IMR-90 (cell line): ENCODE measurements around the gene EPS15. TPM values are rescaled to one million over a fixed set of nuclear protein-coding genes. Genes with fewer than 3 reads are reported as not detected.

Experiments
- ATAC-seq: fragments of 200-7000 bp; cut with Tn5 transposase; 2 replicates; pipeline ENCODE4 v1.9.1; 2020; ENCODE audit warnings: low read depth, mild to moderate bottlenecking, moderate library complexity
- BruUV-seq: library from RNA; stranded (reverse); fragments of 400-500 nt; replicated peaks from 2 replicates; lab custom pipeline; 2021; lab: Mats Ljungman, UMichigan
- CTCF ChIA-PET: fragments of 300-600 bp; formaldehyde crosslinking; extraction: SDS; loops from one replicate; lab custom pipeline; 2021; ENCODE audit warnings: antibody characterized with exemption; lab: Yijun Ruan, JAX
- POLR2A ChIA-PET: fragments of 300-600 bp; sonication (Branson Sonifier 250); formaldehyde crosslinking; loops from one replicate; lab custom pipeline; 2022; ENCODE audit warnings: antibody characterized with exemption; ENCODE audit not compliant: unreplicated experiment; lab: Charles Lee
- DNase-seq: peaks from one replicate; pipeline ENCODE4 v3.0.0; 2013
- H2AFZ ChIP-seq: replicated peaks from 2 replicates; pipeline ENCODE3; 2013; ENCODE audit warnings: low read length, mild to moderate bottlenecking; ENCODE audit not compliant: poor library complexity
- H2AK5ac ChIP-seq: 2 replicates; pipeline ENCODE4 v1.6.1; 2013; ENCODE audit warnings: low read depth, low read length, inconsistent platforms
- H2AK9ac ChIP-seq: replicated peaks from 2 replicates; pipeline ENCODE3; 2013; ENCODE audit warnings: mild to moderate bottlenecking, low read depth, low read length, moderate library complexity; ENCODE audit not compliant: poor library complexity
- H2BK120ac ChIP-seq: 2 replicates; pipeline ENCODE4 v1.6.1; 2013; ENCODE audit warnings: low read depth, low read length, inconsistent platforms
- H2BK15ac ChIP-seq: 3 replicates; pipeline ENCODE4 v1.6.1; 2013; ENCODE audit warnings: low read depth, low read length, inconsistent platforms
- H2BK20ac ChIP-seq: 2 replicates; pipeline ENCODE4 v1.6.1; 2013; ENCODE audit warnings: low read depth, mild to moderate bottlenecking, inconsistent platforms, low read length, moderate library complexity
- H2BK5ac ChIP-seq: 2 replicates; pipeline ENCODE4 v1.6.1; 2013; ENCODE audit warnings: mild to moderate bottlenecking, low read depth, low read length, inconsistent platforms; ENCODE audit not compliant: poor library complexity, severe bottlenecking
- H3K14ac ChIP-seq: replicated peaks from 2 replicates; pipeline ENCODE4 v1.6.1; 2013; ENCODE audit warnings: low read depth, low read length, inconsistent platforms
- H3K18ac ChIP-seq: 2 replicates; pipeline ENCODE4 v1.6.1; 2013; ENCODE audit warnings: low read depth, low read length, control low read depth
- H3K23ac ChIP-seq: 2 replicates; pipeline ENCODE4 v1.6.1; 2013; ENCODE audit warnings: low read depth, low read length, inconsistent platforms
- H3K27ac ChIP-seq: 2 replicates; pipeline ENCODE4 v1.5.1; 2013; ENCODE audit warnings: mild to moderate bottlenecking, control low read depth, low read length; ENCODE audit not compliant: insufficient read depth
- H3K27me3 ChIP-seq: 2 replicates; pipeline ENCODE4 v1.6.1; 2013; ENCODE audit warnings: low read length; ENCODE audit not compliant: control insufficient read depth, insufficient read depth
- H3K36me3 ChIP-seq: 2 replicates; pipeline ENCODE4 v1.6.1; 2013; ENCODE audit warnings: low read length, mixed read lengths; ENCODE audit not compliant: control insufficient read depth, insufficient read depth
- H3K4ac ChIP-seq: 2 replicates; pipeline ENCODE4 v1.6.1; 2013; ENCODE audit warnings: low read depth, low read length, inconsistent platforms
- H3K4me1 ChIP-seq: 2 replicates; pipeline ENCODE4 v1.6.1; 2013; ENCODE audit warnings: low read length, mixed read lengths; ENCODE audit not compliant: control insufficient read depth, insufficient read depth
- H3K4me2 ChIP-seq: 2 replicates; pipeline ENCODE4 v1.6.1; 2013; ENCODE audit warnings: low read depth, mild to moderate bottlenecking, control low read depth, low read length, moderate library complexity
- H3K4me3 ChIP-seq: 2 replicates; pipeline ENCODE4 v1.5.1; 2013; ENCODE audit warnings: low read depth, mild to moderate bottlenecking, control low read depth, low read length, moderate library complexity; ENCODE audit not compliant: insufficient read depth
- H3K56ac ChIP-seq: 2 replicates; pipeline ENCODE4 v1.6.1; 2013; ENCODE audit warnings: low read length, inconsistent platforms; ENCODE audit not compliant: insufficient read depth; ENCODE audit errors: extremely low read depth
- H3K79me1 ChIP-seq, 2 experiments: 2 replicates each; pipeline ENCODE4 v1.6.1; 2013; ENCODE audit warnings: low read length in 2 of 2, inconsistent platforms in 1 of 2, low read depth in 1 of 2
- H3K9ac ChIP-seq: 2 replicates; pipeline ENCODE4 v1.6.1; 2013; ENCODE audit warnings: low read depth, low read length, control low read depth
- H3K9me1 ChIP-seq: 2 replicates; pipeline ENCODE4 v1.6.1; 2013; ENCODE audit warnings: low read length, inconsistent platforms; ENCODE audit not compliant: insufficient read depth
- H3K9me3 ChIP-seq: 2 replicates; pipeline ENCODE4 v1.6.1; 2013; ENCODE audit warnings: low read length; ENCODE audit not compliant: control insufficient read depth, insufficient read depth
- H4K20me1 ChIP-seq: 2 replicates; pipeline ENCODE4 v1.6.1; 2013; ENCODE audit warnings: low read length, inconsistent platforms; ENCODE audit not compliant: insufficient read depth
- H4K5ac ChIP-seq: 2 replicates; pipeline ENCODE4 v1.6.1; 2013; ENCODE audit warnings: mild to moderate bottlenecking, low read depth, low read length, control low read depth
- H4K8ac ChIP-seq, 2 experiments: 2 replicates each; pipeline ENCODE4 v1.6.1; 2013; ENCODE audit warnings: low read depth in 2 of 2, low read length in 2 of 2, control low read depth in 1 of 2, inconsistent platforms in 1 of 2
- H4K91ac ChIP-seq: 2 replicates; pipeline ENCODE4 v1.6.1; 2013; ENCODE audit warnings: low read depth, low read length, inconsistent platforms; ENCODE audit not compliant: insufficient read depth
- BHLHE40 ChIP-seq: fragments of 150-350 bp; IDR thresholded peaks from 2 replicates; pipeline ENCODE4 v1.6.1; 2016; ENCODE audit warnings: mild to moderate bottlenecking, low read depth, low read length
- CEBPB ChIP-seq: IDR thresholded peaks from 2 replicates; pipeline ENCODE4 v1.6.1; 2012; ENCODE audit warnings: low read depth, low read length, improper control_type of control experiment
- CHD1 ChIP-seq: IDR thresholded peaks from 2 replicates; pipeline ENCODE4 v1.6.1; 2012; ENCODE audit warnings: low read depth, low read length, improper control_type of control experiment
- MAFK ChIP-seq: IDR thresholded peaks from 2 replicates; pipeline ENCODE4 v1.6.1; 2012; ENCODE audit warnings: low read depth, low read length, improper control_type of control experiment
- MAZ ChIP-seq: IDR thresholded peaks from 2 replicates; pipeline ENCODE4 v1.6.1; 2012; ENCODE audit warnings: low read depth, mild to moderate bottlenecking, low read length, improper control_type of control experiment, moderate library complexity, borderline replicate concordance
- NFE2L2 ChIP-seq: fragments of 150-350 bp; IDR thresholded peaks from 2 replicates; pipeline ENCODE4 v1.6.1; 2016; ENCODE audit warnings: low read depth, mild to moderate bottlenecking, low read length
- POLR2A ChIP-seq: IDR thresholded peaks from 2 replicates; pipeline ENCODE4 v1.6.1; 2012; ENCODE audit warnings: mild to moderate bottlenecking, low read depth, low read length
- RAD21 ChIP-seq: IDR thresholded peaks from 2 replicates; pipeline ENCODE4 v1.6.1; 2012; ENCODE audit warnings: low read length, improper control_type of control experiment
- RCOR1 ChIP-seq: IDR thresholded peaks from 2 replicates; pipeline ENCODE4 v1.6.1; 2012; ENCODE audit warnings: mild to moderate bottlenecking, low read length, improper control_type of control experiment; ENCODE audit not compliant: insufficient replicate concordance
- RFX5 ChIP-seq: IDR thresholded peaks from 2 replicates; pipeline ENCODE4 v1.8.0; 2012; ENCODE audit warnings: low read depth, mild to moderate bottlenecking, low read length, moderate library complexity
- SMC3 ChIP-seq: fragments of 150-350 bp; IDR thresholded peaks from 2 replicates; pipeline ENCODE4 v1.6.1; 2016; ENCODE audit warnings: low read depth, mild to moderate bottlenecking, antibody characterized with exemption, low read length, moderate library complexity
- WGBS, 2 experiments: methylation state at CpG; one replicate each; pipeline versions ENCODE4 v1.1.5 to v1.1.7; 2013; ENCODE audit warnings: missing lambda C conversion rate in 2 of 2; ENCODE audit not compliant: insufficient read length in 1 of 2; ENCODE audit errors: extremely low coverage in 2 of 2; 5-methylcytosine and 5-hydroxymethylcytosine counted together
- dilution Hi-C: fragments of 300-500 bp; cut with HindIII; formaldehyde crosslinking; loops from one replicate; pipeline ENCODE4 v1.14.3; 2018; ENCODE audit warnings: low sequenced_read_pairs; ENCODE audit not compliant: unreplicated experiment
- in situ Hi-C: fragments of 300-500 bp; cut with MboI; formaldehyde crosslinking; loops from 3 replicates; pipeline ENCODE4 v1.14.3; 2019; ENCODE audit warnings: low sequenced_read_pairs, inconsistent platforms, mixed read lengths
- intact Hi-C: fragments of 100-400 bp; cut with micrococcal nuclease; formaldehyde crosslinking; loops from 2 replicates; pipeline ENCODE4 v1.10.0; 2022
- polyA plus RNA-seq, 3 experiments: library from polyadenylated mRNA; depleted of rRNA; stranded (reverse); fragments of >200 nt; gene quantifications; 2 replicates each; pipeline ENCODE4 v1.2.3, GENCODE V29; 2012; ENCODE audit warnings: low replicate concordance in 1 of 3
- total RNA-seq: library from RNA; depleted of rRNA; stranded (reverse); fragments of >200 nt; gene quantifications from 2 replicates; pipeline ENCODE4 v1.2.3, GENCODE V29; 2012
- TF ChIP-seq, protein P1 (sequence below): conservative IDR thresholded peaks from 2 replicates; pipeline ENCODE4 v1.5.1; 2012; ENCODE audit warnings: mild to moderate bottlenecking, low read depth, low read length, improper control_type of control experiment
- TF ChIP-seq, protein P2 (sequence below): fragments of 150-350 bp; IDR thresholded peaks from 2 replicates; pipeline ENCODE4 v1.6.1; 2016; ENCODE audit warnings: low read depth, mild to moderate bottlenecking, low read length, moderate library complexity, borderline replicate concordance
- TF ChIP-seq, protein P3 (sequence below): fragments of 150-350 bp; IDR thresholded peaks from 2 replicates; pipeline ENCODE4 v1.6.1; 2017; ENCODE audit warnings: mild to moderate bottlenecking, antibody characterized with exemption, low read length, low read depth

The EPS15 gene
- total and polyA plus RNA-seq, 2 of the 4 experiments (the other 2 are of a cell fraction): 17.6 to 38.0 TPM

DNA sequence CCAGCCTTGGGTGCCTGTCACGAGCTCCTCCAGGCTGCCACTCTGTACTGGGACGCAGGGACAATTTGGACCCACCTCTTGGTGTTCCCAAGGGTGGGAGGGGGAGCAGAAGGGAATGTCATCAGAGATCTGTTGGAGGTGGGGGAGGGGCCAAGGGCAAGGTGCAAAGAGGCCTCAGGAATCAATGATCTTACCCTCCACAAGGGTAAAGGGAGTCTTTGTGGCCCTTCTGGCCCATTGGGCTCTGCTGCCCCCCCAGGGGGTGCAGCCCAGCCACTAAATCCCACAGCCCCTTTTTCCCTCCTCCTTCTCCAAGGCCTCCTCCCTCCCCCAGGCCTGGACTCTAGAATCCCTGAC is 197.2 kb downstream of the EPS15 start:
- Histone ChIP-seq H3K9me1 (no peaks in the 10 kb centered on the region), H3K9ac (no peak overlapping the region), H3K9me3 (no peaks in the 10 kb centered on the region; the same call in 1 of the 2 replicates), H2AK5ac (no peak overlapping the region), H4K5ac (no peak overlapping the region), H2AK9ac (no peak overlapping the region), H4K8ac (no peak overlapping the region), H2BK120ac (no peak overlapping the region), H3K4me2 (no peak overlapping the region), H3K4ac (no peak overlapping the region), H3K56ac (no peak overlapping the region), H3K27me3 (peaks cover 4% of the 10 kb centered on the region; the same call in 1 of the 2 replicates), H4K91ac (no peak overlapping the region), H3K4me3 (no peak overlapping the region), H2BK20ac (no peak overlapping the region), H3K18ac (no peak overlapping the region), H2BK15ac (no peak overlapping the region), H3K79me1 (no peaks in the 10 kb centered on the region), H3K14ac (no peak overlapping the region), H2AFZ (no peak overlapping the region), H3K4me1 (no peaks in the 10 kb centered on the region), H3K36me3 (no peaks in the 10 kb centered on the region), H2BK5ac (no peak overlapping the region), H3K27ac (no peak overlapping the region), H3K23ac (no peak overlapping the region), H4K20me1 (no peaks in the 10 kb centered on the region)
- in situ Hi-C loops (no loop called here), dilution Hi-C loops (no loop called here), intact Hi-C loops (no loop called here)
- TF ChIP-seq CHD1 (no peak), RFX5 (no peak), BHLHE40 (no peak), CEBPB (no peak), RAD21 (no peak), RCOR1 (no peak), POLR2A (no peak), SMC3 (no peak), MAFK (no peak), NFE2L2 (no peak), MAZ (no peak)
- TF ChIP-seq, protein P1, sequence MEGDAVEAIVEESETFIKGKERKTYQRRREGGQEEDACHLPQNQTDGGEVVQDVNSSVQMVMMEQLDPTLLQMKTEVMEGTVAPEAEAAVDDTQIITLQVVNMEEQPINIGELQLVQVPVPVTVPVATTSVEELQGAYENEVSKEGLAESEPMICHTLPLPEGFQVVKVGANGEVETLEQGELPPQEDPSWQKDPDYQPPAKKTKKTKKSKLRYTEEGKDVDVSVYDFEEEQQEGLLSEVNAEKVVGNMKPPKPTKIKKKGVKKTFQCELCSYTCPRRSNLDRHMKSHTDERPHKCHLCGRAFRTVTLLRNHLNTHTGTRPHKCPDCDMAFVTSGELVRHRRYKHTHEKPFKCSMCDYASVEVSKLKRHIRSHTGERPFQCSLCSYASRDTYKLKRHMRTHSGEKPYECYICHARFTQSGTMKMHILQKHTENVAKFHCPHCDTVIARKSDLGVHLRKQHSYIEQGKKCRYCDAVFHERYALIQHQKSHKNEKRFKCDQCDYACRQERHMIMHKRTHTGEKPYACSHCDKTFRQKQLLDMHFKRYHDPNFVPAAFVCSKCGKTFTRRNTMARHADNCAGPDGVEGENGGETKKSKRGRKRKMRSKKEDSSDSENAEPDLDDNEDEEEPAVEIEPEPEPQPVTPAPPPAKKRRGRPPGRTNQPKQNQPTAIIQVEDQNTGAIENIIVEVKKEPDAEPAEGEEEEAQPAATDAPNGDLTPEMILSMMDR: no peak
- TF ChIP-seq, protein P2, sequence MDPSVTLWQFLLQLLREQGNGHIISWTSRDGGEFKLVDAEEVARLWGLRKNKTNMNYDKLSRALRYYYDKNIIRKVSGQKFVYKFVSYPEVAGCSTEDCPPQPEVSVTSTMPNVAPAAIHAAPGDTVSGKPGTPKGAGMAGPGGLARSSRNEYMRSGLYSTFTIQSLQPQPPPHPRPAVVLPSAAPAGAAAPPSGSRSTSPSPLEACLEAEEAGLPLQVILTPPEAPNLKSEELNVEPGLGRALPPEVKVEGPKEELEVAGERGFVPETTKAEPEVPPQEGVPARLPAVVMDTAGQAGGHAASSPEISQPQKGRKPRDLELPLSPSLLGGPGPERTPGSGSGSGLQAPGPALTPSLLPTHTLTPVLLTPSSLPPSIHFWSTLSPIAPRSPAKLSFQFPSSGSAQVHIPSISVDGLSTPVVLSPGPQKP: no peak
- TF ChIP-seq, protein P3, sequence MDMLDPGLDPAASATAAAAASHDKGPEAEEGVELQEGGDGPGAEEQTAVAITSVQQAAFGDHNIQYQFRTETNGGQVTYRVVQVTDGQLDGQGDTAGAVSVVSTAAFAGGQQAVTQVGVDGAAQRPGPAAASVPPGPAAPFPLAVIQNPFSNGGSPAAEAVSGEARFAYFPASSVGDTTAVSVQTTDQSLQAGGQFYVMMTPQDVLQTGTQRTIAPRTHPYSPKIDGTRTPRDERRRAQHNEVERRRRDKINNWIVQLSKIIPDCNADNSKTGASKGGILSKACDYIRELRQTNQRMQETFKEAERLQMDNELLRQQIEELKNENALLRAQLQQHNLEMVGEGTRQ: no peak
- no TSS peak for BruUV-seq
- DNase-seq (no peak), ATAC-seq (no peak)
- POLR2A ChIA-PET: no interaction called here
- WGBS, 2 experiments: no CpG with 5 or more reads among the region's 2 CpGs
- CTCF ChIA-PET: no interaction called here
